Measurements from ENCODE around the gene TANC1. TPM values are rescaled to one million over a fixed set of nuclear protein-coding genes. Genes with fewer than 3 reads are reported as not detected.

Gene TANC1
- total RNA-seq, 1 donor from 2014 or later: 36.9 TPM

DNA sequence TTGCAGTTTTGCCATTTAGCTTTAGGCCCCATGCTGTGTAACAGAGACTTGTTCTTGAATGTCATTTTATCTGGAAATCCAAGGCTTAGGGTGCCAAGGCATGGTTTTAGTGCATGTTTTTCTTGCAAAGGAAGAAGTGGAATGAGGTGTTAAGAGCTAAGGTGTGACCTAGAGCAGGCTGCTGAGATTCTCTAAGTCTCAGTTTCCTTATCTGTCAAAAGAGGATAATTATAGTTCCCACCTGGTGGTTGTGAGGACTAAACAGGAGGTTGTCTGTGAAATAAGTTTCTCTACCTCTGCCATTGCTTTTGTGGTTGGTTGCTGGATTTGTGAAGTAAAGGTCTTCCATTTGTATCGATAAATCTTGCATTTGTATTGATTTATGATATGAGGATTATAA, 82.0 kb downstream of the TANC1 start:
- TF ChIP-seq, protein P1, sequence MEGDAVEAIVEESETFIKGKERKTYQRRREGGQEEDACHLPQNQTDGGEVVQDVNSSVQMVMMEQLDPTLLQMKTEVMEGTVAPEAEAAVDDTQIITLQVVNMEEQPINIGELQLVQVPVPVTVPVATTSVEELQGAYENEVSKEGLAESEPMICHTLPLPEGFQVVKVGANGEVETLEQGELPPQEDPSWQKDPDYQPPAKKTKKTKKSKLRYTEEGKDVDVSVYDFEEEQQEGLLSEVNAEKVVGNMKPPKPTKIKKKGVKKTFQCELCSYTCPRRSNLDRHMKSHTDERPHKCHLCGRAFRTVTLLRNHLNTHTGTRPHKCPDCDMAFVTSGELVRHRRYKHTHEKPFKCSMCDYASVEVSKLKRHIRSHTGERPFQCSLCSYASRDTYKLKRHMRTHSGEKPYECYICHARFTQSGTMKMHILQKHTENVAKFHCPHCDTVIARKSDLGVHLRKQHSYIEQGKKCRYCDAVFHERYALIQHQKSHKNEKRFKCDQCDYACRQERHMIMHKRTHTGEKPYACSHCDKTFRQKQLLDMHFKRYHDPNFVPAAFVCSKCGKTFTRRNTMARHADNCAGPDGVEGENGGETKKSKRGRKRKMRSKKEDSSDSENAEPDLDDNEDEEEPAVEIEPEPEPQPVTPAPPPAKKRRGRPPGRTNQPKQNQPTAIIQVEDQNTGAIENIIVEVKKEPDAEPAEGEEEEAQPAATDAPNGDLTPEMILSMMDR (IDR thresholded peaks at IDR 0.05): no peak
- H3K27me3 Mint-ChIP-seq (ENCODE audit: unreplicated experiment): no peaks in the 10 kb centered on the region
- DNase-seq (ENCODE audit: extremely low spot score, unreplicated experiment): no peak
- peaks cover 16% of the 10 kb centered on the region for H3K36me3 Mint-ChIP-seq (ENCODE audit: unreplicated experiment)
- H3K27ac Mint-ChIP-seq (ENCODE audit: unreplicated experiment): no peak overlapping the region
- no peaks in the 10 kb centered on the region for H3K9me3 Mint-ChIP-seq (ENCODE audit: unreplicated experiment)
- no peak overlapping the region for H3K4me3 Mint-ChIP-seq (ENCODE audit: unreplicated experiment)
- H3K4me1 Mint-ChIP-seq (ENCODE audit: unreplicated experiment): peaks cover 32% of the 10 kb centered on the region

GRCh38 chr2:159051133-159051532, 82.7 kb downstream of the TANC1 start:
- Mint-ChIP-seq H3K4me3 (ENCODE audit: unreplicated experiment) (no peak overlapping the region), H3K9me3 (ENCODE audit: unreplicated experiment) (no peaks in the 10 kb centered on the region), H3K27ac (ENCODE audit: unreplicated experiment) (no peak overlapping the region), H3K4me1 (ENCODE audit: unreplicated experiment) (peaks cover 27% of the 10 kb centered on the region), H3K27me3 (ENCODE audit: unreplicated experiment) (no peaks in the 10 kb centered on the region), H3K36me3 (ENCODE audit: unreplicated experiment) (peaks cover 16% of the 10 kb centered on the region)
- no peak for DNase-seq (ENCODE audit: extremely low spot score, unreplicated experiment)
- TF ChIP-seq, protein P1 (IDR thresholded peaks at IDR 0.05): no peak

- TF ChIP-seq, protein P1 (IDR thresholded peaks at IDR 0.05): no peak
- H3K4me3 Mint-ChIP-seq (ENCODE audit: unreplicated experiment): no peak overlapping the region
- peaks cover 16% of the 10 kb centered on the region for H3K36me3 Mint-ChIP-seq (ENCODE audit: unreplicated experiment)
- H3K27me3 Mint-ChIP-seq (ENCODE audit: unreplicated experiment): no peaks in the 10 kb centered on the region
- no peaks in the 10 kb centered on the region for H3K9me3 Mint-ChIP-seq (ENCODE audit: unreplicated experiment)
- H3K4me1 Mint-ChIP-seq (ENCODE audit: unreplicated experiment): peaks cover 24% of the 10 kb centered on the region
- peak overlapping the region; percentile 50 for H3K27ac Mint-ChIP-seq (ENCODE audit: unreplicated experiment)
- no peak for DNase-seq (ENCODE audit: extremely low spot score, unreplicated experiment)
These were observed 83.2 kb downstream of the TANC1 start for GRCh38 chr2:159051661-159052060.

- H3K4me1 Mint-ChIP-seq (ENCODE audit: unreplicated experiment): peaks cover 19% of the 10 kb centered on the region
- no peak for DNase-seq (ENCODE audit: extremely low spot score, unreplicated experiment)
These were observed 83.7 kb downstream of the TANC1 start for GRCh38 chr2:159052157-159052601.

DNA sequence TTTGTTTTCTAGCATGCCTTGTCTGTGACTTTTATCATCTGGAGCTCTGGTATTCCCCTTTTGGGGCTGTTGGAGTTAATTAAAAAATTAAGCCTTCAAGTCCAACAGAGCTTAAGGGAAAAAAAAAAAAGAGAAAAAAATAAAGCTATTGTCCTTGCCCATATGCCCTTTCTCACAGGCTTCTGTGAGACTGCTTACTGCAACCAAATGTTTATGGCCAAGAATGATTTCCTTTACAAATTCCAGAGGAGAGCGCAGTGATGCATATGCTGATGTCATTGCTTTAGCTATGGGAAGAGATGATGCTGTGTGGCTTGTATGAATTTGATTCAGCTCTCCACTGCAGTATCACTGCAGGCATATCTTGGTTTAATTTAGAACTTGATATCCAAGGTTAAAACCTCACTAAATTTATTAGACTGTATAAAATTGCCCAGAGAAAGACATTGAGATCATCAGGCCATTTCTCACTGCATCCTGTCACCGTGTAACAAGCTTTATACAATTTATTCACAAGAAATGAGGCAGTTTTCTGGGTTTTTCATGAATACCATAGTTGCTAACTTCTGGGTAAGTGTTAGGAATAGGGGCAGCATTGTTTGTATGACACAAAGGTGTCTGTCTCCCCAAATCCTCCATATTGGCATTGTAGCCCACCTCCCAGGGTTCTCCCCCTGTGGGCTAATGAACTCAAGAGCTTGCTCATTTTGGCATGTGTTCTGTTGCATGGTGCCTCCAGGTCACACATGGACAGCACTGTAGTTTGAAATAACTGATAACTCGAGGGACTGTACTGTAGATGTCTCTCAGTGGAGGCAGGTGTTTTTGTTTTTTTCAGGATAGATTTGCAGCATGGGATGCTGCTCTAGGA, 85.0 kb downstream of the TANC1 start:
- DNase-seq (ENCODE audit: extremely low spot score, unreplicated experiment): no peak
- H3K36me3 Mint-ChIP-seq (ENCODE audit: unreplicated experiment): peaks cover 17% of the 10 kb centered on the region
- H3K4me1 Mint-ChIP-seq (ENCODE audit: unreplicated experiment): peaks cover 9% of the 10 kb centered on the region
- no peaks in the 10 kb centered on the region for H3K9me3 Mint-ChIP-seq (ENCODE audit: unreplicated experiment)
- H3K27ac Mint-ChIP-seq (ENCODE audit: unreplicated experiment): no peak overlapping the region
- TF ChIP-seq, protein P1 (IDR thresholded peaks at IDR 0.05): no peak
- no peak overlapping the region for H3K4me3 Mint-ChIP-seq (ENCODE audit: unreplicated experiment)
- H3K27me3 Mint-ChIP-seq (ENCODE audit: unreplicated experiment): no peaks in the 10 kb centered on the region

More at GRCh38 chr2:159052157-159052601, 83.7 kb downstream of the TANC1 start:
- Mint-ChIP-seq H3K27me3 (ENCODE audit: unreplicated experiment) (no peaks in the 10 kb centered on the region), H3K9me3 (ENCODE audit: unreplicated experiment) (no peaks in the 10 kb centered on the region), H3K27ac (ENCODE audit: unreplicated experiment) (no peak overlapping the region), H3K4me3 (ENCODE audit: unreplicated experiment) (no peak overlapping the region), H3K36me3 (ENCODE audit: unreplicated experiment) (peaks cover 16% of the 10 kb centered on the region)
- TF ChIP-seq, protein P1 (IDR thresholded peaks at IDR 0.05): no peak
